OCI-LY1 (cell line): ENCODE measurements around the gene NAA11.

Source experiments
- H2AFZ ChIP-seq: fragments of 200-600 bp; sonication (generic), shearing (Covaris generic); 2 replicates; pipeline ENCODE4 v1.6.0; 2014; ENCODE audit warnings: antibody characterized with exemption, mild to moderate bottlenecking, low read length
- H3F3A ChIP-seq: fragments of 200-600 bp; sonication (generic), shearing (Covaris generic); 2 replicates; pipeline ENCODE4 v1.6.0; 2014; ENCODE audit warnings: mild to moderate bottlenecking, antibody characterized with exemption, low read length, moderate library complexity; ENCODE audit not compliant: insufficient read depth
- H3K27ac ChIP-seq: fragments of 200-600 bp; sonication (generic); 2 replicates; pipeline ENCODE4 v1.5.1; 2014; ENCODE audit warnings: low read length, mixed run types, mild to moderate bottlenecking, low read depth; ENCODE audit not compliant: poor library complexity, severe bottlenecking
- H3K27me3 ChIP-seq: fragments of 200-600 bp; sonication (generic); 2 replicates; pipeline ENCODE4 v1.6.0; 2014; ENCODE audit warnings: antibody characterized with exemption, mild to moderate bottlenecking, low read length, moderate library complexity; ENCODE audit not compliant: insufficient read depth
- H3K36me3 ChIP-seq: fragments of 200-600 bp; sonication (generic); 2 replicates; pipeline ENCODE4 v1.6.1; 2014; ENCODE audit warnings: mild to moderate bottlenecking, antibody characterized with exemption, low read length, moderate library complexity, mixed read lengths; ENCODE audit not compliant: insufficient read depth
- H3K4me1 ChIP-seq: fragments of 200-600 bp; sonication (generic); 2 replicates; pipeline ENCODE4 v1.5.1; 2014; ENCODE audit warnings: mild to moderate bottlenecking, low read length, moderate library complexity; ENCODE audit not compliant: insufficient read depth, severe bottlenecking
- H3K4me2 ChIP-seq: fragments of 200-600 bp; sonication (generic), shearing (Covaris generic); 2 replicates; pipeline ENCODE4 v1.6.1; 2014; ENCODE audit warnings: low read length
- H3K4me3 ChIP-seq: fragments of 200-600 bp; sonication (generic); 2 replicates; pipeline ENCODE4 v1.5.1; 2014; ENCODE audit warnings: low read length, low read depth, mild to moderate bottlenecking, mixed read lengths; ENCODE audit not compliant: poor library complexity, severe bottlenecking
- H3K79me2 ChIP-seq: fragments of 200-600 bp; shearing (Covaris generic); 2 replicates; pipeline ENCODE4 v1.6.1; 2016; ENCODE audit warnings: mixed run types, low read length, mixed read lengths; ENCODE audit not compliant: insufficient read depth
- H3K9ac ChIP-seq: fragments of 200-600 bp; sonication (generic), shearing (Covaris generic); 2 replicates; pipeline ENCODE4 v1.6.1; 2014; ENCODE audit warnings: mild to moderate bottlenecking, low read length, mixed read lengths
- H3K9me2 ChIP-seq: fragments of 200-600 bp; sonication (generic), shearing (Covaris generic); 2 replicates; pipeline ENCODE4 v1.6.1; 2014; ENCODE audit warnings: low read depth, mild to moderate bottlenecking, low read length, mixed read lengths
- H3K9me3 ChIP-seq: fragments of 200-600 bp; shearing (Covaris generic); 2 replicates; pipeline ENCODE4 v1.6.1; 2014; ENCODE audit warnings: low read length, mixed read lengths
- H4K20me1 ChIP-seq: fragments of 200-600 bp; sonication (generic), shearing (Covaris generic); 2 replicates; pipeline ENCODE4 v1.6.0; 2016; ENCODE audit warnings: mild to moderate bottlenecking, low read length; ENCODE audit not compliant: insufficient read depth
- EZH2 ChIP-seq: fragments of 200-600 bp; sonication (generic), shearing (Covaris generic); IDR thresholded peaks from 2 replicates; pipeline ENCODE4 v1.8.0; 2017; ENCODE audit warnings: borderline replicate concordance, mixed run types, mild to moderate bottlenecking, antibody characterized with exemption, low read length, moderate library complexity, mixed read lengths
- TF ChIP-seq, protein P1 (sequence below): fragments of 200-600 bp; sonication (generic), shearing (Covaris generic); IDR thresholded peaks from 2 replicates; pipeline ENCODE4 v1.5.1; 2017; ENCODE audit warnings: mild to moderate bottlenecking, antibody characterized with exemption, low read length, moderate library complexity, mixed read lengths

NAA11 gene

DNA sequence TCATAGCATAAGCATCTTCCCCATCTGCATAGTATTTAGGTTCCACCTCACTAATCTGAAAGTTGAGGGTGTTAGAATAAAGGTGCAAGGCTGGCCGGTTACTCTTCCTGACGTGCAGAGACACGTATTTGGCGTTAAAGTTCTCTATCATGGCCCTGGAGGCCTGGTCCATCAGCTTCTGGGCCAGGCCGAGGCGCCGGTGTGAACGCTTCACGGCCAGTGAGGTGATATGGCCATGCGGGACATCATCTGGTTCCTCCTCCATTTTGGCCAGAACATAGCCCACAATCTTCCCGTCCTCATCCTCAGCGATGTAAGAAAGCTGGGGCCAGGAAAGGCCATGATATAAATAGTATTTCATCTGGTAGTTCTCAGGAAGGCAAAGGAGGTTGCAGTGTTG lies 425 bp downstream of the NAA11 start:
- Histone ChIP-seq H3K4me3 (no peak overlapping the region), H3K9ac (no peak overlapping the region), H3K4me2 (no peak overlapping the region), H3F3A (no peaks in the 10 kb centered on the region), H3K79me2 (no peaks in the 10 kb centered on the region), H3K36me3 (no peaks in the 10 kb centered on the region), H2AFZ (no peak overlapping the region), H3K9me3 (no peaks in the 10 kb centered on the region), H3K27ac (no peak overlapping the region), H3K27me3 (no peaks in the 10 kb centered on the region), H3K9me2 (no peaks in the 10 kb centered on the region), H3K4me1 (no peaks in the 10 kb centered on the region), H4K20me1 (no peaks in the 10 kb centered on the region)
- TF ChIP-seq, protein P1, sequence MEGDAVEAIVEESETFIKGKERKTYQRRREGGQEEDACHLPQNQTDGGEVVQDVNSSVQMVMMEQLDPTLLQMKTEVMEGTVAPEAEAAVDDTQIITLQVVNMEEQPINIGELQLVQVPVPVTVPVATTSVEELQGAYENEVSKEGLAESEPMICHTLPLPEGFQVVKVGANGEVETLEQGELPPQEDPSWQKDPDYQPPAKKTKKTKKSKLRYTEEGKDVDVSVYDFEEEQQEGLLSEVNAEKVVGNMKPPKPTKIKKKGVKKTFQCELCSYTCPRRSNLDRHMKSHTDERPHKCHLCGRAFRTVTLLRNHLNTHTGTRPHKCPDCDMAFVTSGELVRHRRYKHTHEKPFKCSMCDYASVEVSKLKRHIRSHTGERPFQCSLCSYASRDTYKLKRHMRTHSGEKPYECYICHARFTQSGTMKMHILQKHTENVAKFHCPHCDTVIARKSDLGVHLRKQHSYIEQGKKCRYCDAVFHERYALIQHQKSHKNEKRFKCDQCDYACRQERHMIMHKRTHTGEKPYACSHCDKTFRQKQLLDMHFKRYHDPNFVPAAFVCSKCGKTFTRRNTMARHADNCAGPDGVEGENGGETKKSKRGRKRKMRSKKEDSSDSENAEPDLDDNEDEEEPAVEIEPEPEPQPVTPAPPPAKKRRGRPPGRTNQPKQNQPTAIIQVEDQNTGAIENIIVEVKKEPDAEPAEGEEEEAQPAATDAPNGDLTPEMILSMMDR, result no peak
- no peak for TF ChIP-seq EZH2

DNA sequence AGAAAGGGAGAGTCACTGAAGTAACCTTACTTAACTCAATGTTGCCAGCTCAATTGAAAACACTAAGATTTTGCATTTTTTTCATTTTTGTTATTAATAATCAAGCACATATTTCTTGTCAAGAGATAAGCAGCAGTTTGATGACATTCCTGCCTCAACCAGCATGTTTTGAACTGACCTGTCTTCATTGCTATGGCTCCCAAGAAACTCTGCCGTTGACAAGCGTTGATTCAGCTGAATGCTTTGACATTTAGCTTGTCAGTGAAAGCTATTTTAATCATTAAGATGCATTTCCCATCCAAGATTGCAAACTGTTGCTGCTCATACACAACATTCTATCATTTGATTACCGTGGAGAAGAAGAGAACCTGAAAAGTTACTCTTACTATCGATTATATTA lies 5.9 kb downstream of the NAA11 start:
- Histone ChIP-seq H4K20me1 (no peaks in the 10 kb centered on the region), H3K4me1 (no peaks in the 10 kb centered on the region), H3K4me3 (no peak overlapping the region), H3K9ac (no peak overlapping the region), H3K27ac (no peak overlapping the region), H3K9me2 (no peaks in the 10 kb centered on the region), H3K79me2 (no peaks in the 10 kb centered on the region), H3K9me3 (no peaks in the 10 kb centered on the region), H3K27me3 (no peaks in the 10 kb centered on the region), H3K4me2 (no peak overlapping the region), H3F3A (no peaks in the 10 kb centered on the region), H3K36me3 (no peaks in the 10 kb centered on the region), H2AFZ (no peak overlapping the region)
- TF ChIP-seq EZH2, result no peak
- TF ChIP-seq, protein P1, result no peak

DNA sequence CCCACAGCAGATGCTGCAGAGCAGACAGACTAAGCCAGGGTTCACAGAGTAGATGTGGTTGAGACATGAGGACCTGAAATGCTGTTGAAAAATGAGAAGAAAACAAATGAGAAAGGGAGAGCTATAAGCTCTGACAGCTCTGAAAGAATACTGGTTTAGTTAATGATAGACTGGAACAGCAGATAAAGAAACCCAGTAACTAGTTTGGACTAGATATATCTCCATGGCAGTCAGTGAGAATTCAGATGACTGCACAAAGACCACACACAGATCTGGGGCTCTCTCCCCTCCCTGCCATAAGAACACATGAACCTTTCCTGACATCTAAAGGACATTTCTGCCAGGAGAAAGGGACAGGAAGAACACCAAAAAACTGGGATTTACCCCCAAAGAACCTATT lies 8.2 kb downstream of the NAA11 start:
- H3K4me1 ChIP-seq, result no peaks in the 10 kb centered on the region
- no peak overlapping the region for H2AFZ ChIP-seq
- no peaks in the 10 kb centered on the region for H3K79me2 ChIP-seq
- H3K9me2 ChIP-seq, result no peaks in the 10 kb centered on the region
- H4K20me1 ChIP-seq, result no peaks in the 10 kb centered on the region
- H3K4me3 ChIP-seq, result no peak overlapping the region
- H3K9me3 ChIP-seq, result no peaks in the 10 kb centered on the region
- TF ChIP-seq, protein P1, result no peak
- no peak for TF ChIP-seq EZH2
- no peaks in the 10 kb centered on the region for H3F3A ChIP-seq
- H3K27me3 ChIP-seq, result no peaks in the 10 kb centered on the region
- no peak overlapping the region for H3K9ac ChIP-seq
- no peaks in the 10 kb centered on the region for H3K36me3 ChIP-seq
- H3K4me2 ChIP-seq, result no peak overlapping the region
- no peak overlapping the region for H3K27ac ChIP-seq
